Activated naive CD8-positive, alpha-beta T cell treated with anti-CD3 and anti-CD28 coated beads for 36 hours (primary cell): ENCODE data around the gene OR2AT4. TPM values are rescaled to one million over a fixed set of nuclear protein-coding genes. Genes with fewer than 3 reads are reported as not detected.
A peak's percentile ranks its signal among the peaks of the same experiment; 100 is the strongest.

Experiments used
- DNase-seq: peaks from one replicate; pipeline ENCODE4 v3.0.0; 2021
- H3K27ac Mint-ChIP-seq: one replicate; pipeline ENCODE4 v1.8.0; 2022; ENCODE audit warnings: mild to moderate bottlenecking, moderate library complexity, mixed read lengths
- H3K27me3 Mint-ChIP-seq: one replicate; pipeline ENCODE4 v1.8.0; 2022; ENCODE audit warnings: mild to moderate bottlenecking, mixed read lengths
- H3K36me3 Mint-ChIP-seq: one replicate; pipeline ENCODE4 v1.8.0; 2021; ENCODE audit warnings: mild to moderate bottlenecking, mixed read lengths
- H3K4me1 Mint-ChIP-seq: one replicate; pipeline ENCODE4 v1.8.0; 2021; ENCODE audit warnings: mixed read lengths
- H3K4me3 Mint-ChIP-seq: one replicate; pipeline ENCODE4 v1.8.0; 2022; ENCODE audit warnings: mild to moderate bottlenecking, moderate library complexity, mixed read lengths
- H3K9me3 Mint-ChIP-seq: one replicate; pipeline ENCODE4 v1.8.0; 2022; ENCODE audit warnings: mixed read lengths
- total RNA-seq, 2 experiments: library from RNA; stranded (reverse); gene quantifications; one replicate each; pipeline ENCODE4 v1.2.3, GENCODE V29; 2021

The OR2AT4 gene
- total RNA-seq, result not detected

- no peak for DNase-seq
- no peak within 1 kb of the TSS for H3K27ac Mint-ChIP-seq
- H3K27me3 Mint-ChIP-seq, result peaks cover 41% of the 10 kb centered on the region
- peaks cover 4% of the 10 kb centered on the region for H3K4me1 Mint-ChIP-seq
- H3K9me3 Mint-ChIP-seq, result peaks cover 3% of the 10 kb centered on the region
- H3K4me3 Mint-ChIP-seq, result no peak within 1 kb of the TSS
- H3K36me3 Mint-ChIP-seq, result no peaks in the 10 kb centered on the region
Observed at GRCh38 chr11:75096456-75097172, at the start of gene OR2AT4. TSS of gene OR2AT4 (minus strand) at chr11:75096876.

- Mint-ChIP-seq H3K27ac (no peak overlapping the region), H3K36me3 (peaks cover 3% of the 10 kb centered on the region), H3K9me3 (no peaks in the 10 kb centered on the region), H3K4me1 (peaks cover 21% of the 10 kb centered on the region), H3K27me3 (no peaks in the 10 kb centered on the region), H3K4me3 (no peak overlapping the region)
- DNase-seq, result no peak
Observed at GRCh38 chr11:75145972-75146519, 49.4 kb upstream of the OR2AT4 start.

GRCh38 chr11:75145196-75145971, 48.7 kb upstream of the OR2AT4 start:
- no peak overlapping the region for H3K27ac Mint-ChIP-seq
- H3K4me3 Mint-ChIP-seq, result no peak overlapping the region
- peaks cover 26% of the 10 kb centered on the region for H3K4me1 Mint-ChIP-seq
- H3K36me3 Mint-ChIP-seq, result peaks cover 3% of the 10 kb centered on the region
- H3K27me3 Mint-ChIP-seq, result no peaks in the 10 kb centered on the region
- H3K9me3 Mint-ChIP-seq, result no peaks in the 10 kb centered on the region
- DNase-seq, result no peak

- DNase-seq, result no peak
- Mint-ChIP-seq H3K4me3 (no peak overlapping the region), H3K36me3 (peaks cover 3% of the 10 kb centered on the region), H3K9me3 (no peaks in the 10 kb centered on the region), H3K27me3 (no peaks in the 10 kb centered on the region), H3K27ac (no peak overlapping the region), H3K4me1 (peaks cover 26% of the 10 kb centered on the region)
Observed at GRCh38 chr11:75144716-75145014, 48.0 kb upstream of the OR2AT4 start.

GRCh38 chr11:75143420-75143731, 46.7 kb upstream of the OR2AT4 start:
- H3K4me1 Mint-ChIP-seq, result peaks cover 26% of the 10 kb centered on the region
- peaks cover 3% of the 10 kb centered on the region for H3K36me3 Mint-ChIP-seq
- no peak for DNase-seq
- peak overlapping the region; percentile 87 for H3K27ac Mint-ChIP-seq
- no peaks in the 10 kb centered on the region for H3K27me3 Mint-ChIP-seq
- H3K4me3 Mint-ChIP-seq, result peak overlapping the region; percentile 35
- no peaks in the 10 kb centered on the region for H3K9me3 Mint-ChIP-seq

- peak overlapping the region; percentile 87 for H3K27ac Mint-ChIP-seq
- peaks cover 26% of the 10 kb centered on the region for H3K4me1 Mint-ChIP-seq
- peak overlapping the region; percentile 35 for H3K4me3 Mint-ChIP-seq
- peaks cover 3% of the 10 kb centered on the region for H3K36me3 Mint-ChIP-seq
- peak; percentile 79 for DNase-seq
- H3K27me3 Mint-ChIP-seq, result no peaks in the 10 kb centered on the region
- H3K9me3 Mint-ChIP-seq, result no peaks in the 10 kb centered on the region
Observed at GRCh38 chr11:75142714-75143419, 46.2 kb upstream of the OR2AT4 start.

GRCh38 chr11:75141166-75141565, 44.5 kb upstream of the OR2AT4 start:
- peaks cover 26% of the 10 kb centered on the region for H3K4me1 Mint-ChIP-seq
- no peak overlapping the region for H3K27ac Mint-ChIP-seq
- H3K9me3 Mint-ChIP-seq, result no peaks in the 10 kb centered on the region
- no peak for DNase-seq
- H3K27me3 Mint-ChIP-seq, result peaks cover 4% of the 10 kb centered on the region
- H3K36me3 Mint-ChIP-seq, result peaks cover 3% of the 10 kb centered on the region
- H3K4me3 Mint-ChIP-seq, result no peak overlapping the region

GRCh38 chr11:75140269-75141138, 43.8 kb upstream of the OR2AT4 start:
- Mint-ChIP-seq H3K27ac (no peak overlapping the region), H3K4me3 (no peak overlapping the region), H3K9me3 (no peaks in the 10 kb centered on the region), H3K4me1 (peaks cover 26% of the 10 kb centered on the region), H3K27me3 (peaks cover 4% of the 10 kb centered on the region), H3K36me3 (peaks cover 3% of the 10 kb centered on the region)
- DNase-seq, result peak; percentile 75

- H3K4me3 Mint-ChIP-seq, result no peak overlapping the region
- H3K27ac Mint-ChIP-seq, result no peak overlapping the region
- DNase-seq, result no peak
Observed at GRCh38 chr11:75135651-75136050, 39.0 kb upstream of the OR2AT4 start.

GRCh38 chr11:75135021-75135650, 38.5 kb upstream of the OR2AT4 start:
- no peak for DNase-seq
- Mint-ChIP-seq H3K27ac (no peak overlapping the region), H3K4me3 (no peak overlapping the region), H3K27me3 (peaks cover 8% of the 10 kb centered on the region), H3K4me1 (no peaks in the 10 kb centered on the region), H3K36me3 (no peaks in the 10 kb centered on the region), H3K9me3 (no peaks in the 10 kb centered on the region)

More at GRCh38 chr11:75135651-75136050, 39.0 kb upstream of the OR2AT4 start:
- Mint-ChIP-seq H3K27me3 (peaks cover 7% of the 10 kb centered on the region), H3K4me1 (peaks cover 3% of the 10 kb centered on the region), H3K36me3 (no peaks in the 10 kb centered on the region), H3K9me3 (no peaks in the 10 kb centered on the region)

- H3K27ac Mint-ChIP-seq, result no peak overlapping the region
- no peaks in the 10 kb centered on the region for H3K36me3 Mint-ChIP-seq
- H3K4me1 Mint-ChIP-seq, result no peaks in the 10 kb centered on the region
- DNase-seq, result no peak
- H3K4me3 Mint-ChIP-seq, result no peak overlapping the region
- peaks cover 16% of the 10 kb centered on the region for H3K27me3 Mint-ChIP-seq
- H3K9me3 Mint-ChIP-seq, result no peaks in the 10 kb centered on the region
Observed at GRCh38 chr11:75133976-75134375, 37.3 kb upstream of the OR2AT4 start.

- H3K4me1 Mint-ChIP-seq, result no peaks in the 10 kb centered on the region
- H3K27me3 Mint-ChIP-seq, result peaks cover 26% of the 10 kb centered on the region
- DNase-seq, result no peak
- no peaks in the 10 kb centered on the region for H3K36me3 Mint-ChIP-seq
- H3K4me3 Mint-ChIP-seq, result no peak overlapping the region
- H3K27ac Mint-ChIP-seq, result no peak overlapping the region
- H3K9me3 Mint-ChIP-seq, result no peaks in the 10 kb centered on the region
Observed at GRCh38 chr11:75132080-75132479, 35.4 kb upstream of the OR2AT4 start.

- Mint-ChIP-seq H3K4me3 (no peak overlapping the region), H3K27me3 (peaks cover 30% of the 10 kb centered on the region), H3K27ac (no peak overlapping the region), H3K36me3 (no peaks in the 10 kb centered on the region), H3K4me1 (no peaks in the 10 kb centered on the region), H3K9me3 (peaks cover 1% of the 10 kb centered on the region)
- no peak for DNase-seq
Observed at GRCh38 chr11:75126564-75126963, 29.9 kb upstream of the OR2AT4 start.

- Mint-ChIP-seq H3K36me3 (peaks cover 1% of the 10 kb centered on the region), H3K27ac (no peak overlapping the region), H3K27me3 (peaks cover 49% of the 10 kb centered on the region), H3K4me1 (no peaks in the 10 kb centered on the region), H3K4me3 (no peak overlapping the region), H3K9me3 (peaks cover 15% of the 10 kb centered on the region)
- no peak for DNase-seq
Observed at GRCh38 chr11:75118577-75118976, 21.9 kb upstream of the OR2AT4 start.
